CD4-positive, alpha-beta memory T cell (primary cell): ENCODE data around the gene AGBL2. TPM values are rescaled to one million over a fixed set of nuclear protein-coding genes. Genes with fewer than 3 reads are reported as not detected.

Source experiments
- CTCF ChIA-PET: fragments of 350-600 bp; sonication (Branson Sonifier 250); formaldehyde crosslinking; loops from one replicate; lab custom pipeline; 2021; ENCODE audit warnings: inconsistent platforms; ENCODE audit not compliant: partially characterized antibody; lab: Charles Lee
- POLR2A ChIA-PET: fragments of 350-600 bp; sonication (Branson Sonifier 250); formaldehyde crosslinking; loops from one replicate; lab custom pipeline; 2021; ENCODE audit not compliant: partially characterized antibody; lab: Charles Lee
- DNase-seq, 5 donors: peaks; one replicate each; pipeline versions ENCODE4 v3.0.0 to v3.0.0-alpha.2; 2020 to 2022; ENCODE audit warnings: mixed read lengths in 1 of 5
- H3K27ac ChIP-seq: one replicate; pipeline ENCODE4 v1.7.0; 2013; ENCODE audit warnings: low read depth, low read length
- H3K27me3 ChIP-seq: 2 replicates; pipeline ENCODE4 v1.7.0; 2013; ENCODE audit warnings: mild to moderate bottlenecking, low read length, moderate library complexity; ENCODE audit not compliant: insufficient read depth
- H3K36me3 ChIP-seq: 2 replicates; pipeline ENCODE4 v1.7.0; 2013; ENCODE audit warnings: mild to moderate bottlenecking, low read length, moderate library complexity; ENCODE audit not compliant: insufficient read depth
- H3K4me1 ChIP-seq: 2 replicates; pipeline ENCODE4 v1.7.0; 2013; ENCODE audit warnings: mild to moderate bottlenecking, low read length, moderate library complexity; ENCODE audit not compliant: insufficient read depth
- H3K4me3 ChIP-seq, 2 donors: one replicate each; pipeline ENCODE4 v1.7.0; 2013; ENCODE audit warnings: low read length in 2 of 2, mild to moderate bottlenecking in 1 of 2
- H3K9me3 ChIP-seq, 2 donors: one replicate each; pipeline ENCODE4 v1.7.0; 2013; ENCODE audit warnings: low read length in 2 of 2, control low read depth in 1 of 2; ENCODE audit not compliant: control insufficient read depth in 1 of 2
- H3K27ac Mint-ChIP-seq, 7 donors: one replicate each; pipeline ENCODE4 v1.8.0; 2020 to 2021; ENCODE audit warnings: mixed read lengths in 7 of 7, mild to moderate bottlenecking in 6 of 7, inconsistent platforms in 3 of 7, moderate library complexity in 3 of 7
- H3K27me3 Mint-ChIP-seq, 2 donors: one replicate each; pipeline ENCODE4 v1.8.0; 2020 to 2021; ENCODE audit warnings: mixed read lengths in 2 of 2
- H3K36me3 Mint-ChIP-seq, 2 donors: one replicate each; pipeline ENCODE4 v1.8.0; 2020 to 2021; ENCODE audit warnings: mixed read lengths in 2 of 2, inconsistent platforms in 1 of 2, mild to moderate bottlenecking in 1 of 2
- H3K4me1 Mint-ChIP-seq, 4 donors: one replicate each; pipeline ENCODE4 v1.8.0; 2020 to 2021; ENCODE audit warnings: mixed read lengths in 4 of 4, mild to moderate bottlenecking in 1 of 4
- H3K4me3 Mint-ChIP-seq, 8 donors: one replicate each; pipeline ENCODE4 v1.8.0; 2020 to 2021; ENCODE audit warnings: mixed read lengths in 8 of 8, mild to moderate bottlenecking in 7 of 8, moderate library complexity in 6 of 8, inconsistent platforms in 3 of 8
- H3K9me3 Mint-ChIP-seq, 8 donors: one replicate each; pipeline ENCODE4 v1.8.0; 2020 to 2021; ENCODE audit warnings: mixed read lengths in 8 of 8, mild to moderate bottlenecking in 5 of 8, inconsistent platforms in 3 of 8, moderate library complexity in 1 of 8
- intact Hi-C: fragments of 100-400 bp; cut with micrococcal nuclease; formaldehyde crosslinking; loops from one replicate; pipeline ENCODE4 v1.15.1; 2023
- polyA plus RNA-seq, 2 donors: library from polyadenylated mRNA; unstranded; fragments of 300-500 nt; fragmentation: Illumina TruSeq; gene quantifications; one replicate each; pipeline ENCODE4 v1.2.3, GENCODE V29; 2021
- total RNA-seq, 2 experiments: library from RNA; stranded (reverse); gene quantifications; one replicate each; pipeline ENCODE4 v1.2.3, GENCODE V29; 2021

Gene AGBL2
- total and polyA plus RNA-seq, 4 experiments from 2014 or later, result 1.6 to 8.1 (median 4.8) TPM

- CTCF ChIA-PET, result interaction anchor here (1.3 kb wide), 1 partner anchor 11 kb away, joined by 4 read pairs; no protein-coding TSS in a partner anchor
- peaks cover 20 to 36% of the 10 kb centered on the region in 2 donors for H3K36me3 Mint-ChIP-seq
Measured at GRCh38 chr11:47617417-47617809, 97.8 kb downstream of the AGBL2 start.

GRCh38 chr11:47616726-47617416 lies 98.3 kb downstream of the AGBL2 start:
- no peaks in the 10 kb centered on the region for H3K27me3 ChIP-seq
- CTCF ChIA-PET, result interaction anchor here (1.3 kb wide), 1 partner anchor 11 kb away, joined by 4 read pairs; no protein-coding TSS in a partner anchor
- intact Hi-C loops, result no loop called here
- peaks cover 15 to 31% of the 10 kb centered on the region in 2 donors for H3K36me3 Mint-ChIP-seq
- H3K36me3 ChIP-seq, result peaks cover 14% of the 10 kb centered on the region
- no peaks in the 10 kb centered on the region for H3K27me3 Mint-ChIP-seq
- H3K9me3 Mint-ChIP-seq, result no peaks in the 10 kb centered on the region
- no peak overlapping the region for H3K27ac ChIP-seq
- H3K9me3 ChIP-seq, result no peaks in the 10 kb centered on the region
- H3K4me3 ChIP-seq, result no peak overlapping the region
- no peak overlapping the region for H3K27ac Mint-ChIP-seq
- H3K4me3 Mint-ChIP-seq, result no peak overlapping the region
- DNase-seq, result no peak
- H3K4me1 ChIP-seq, result no peaks in the 10 kb centered on the region
- H3K4me1 Mint-ChIP-seq, result no peaks in the 10 kb centered on the region
- POLR2A ChIA-PET, result no interaction called here

More at GRCh38 chr11:47617417-47617809, 97.8 kb downstream of the AGBL2 start:
- Histone ChIP-seq H3K27ac (no peak overlapping the region), H3K36me3 (peaks cover 19% of the 10 kb centered on the region), H3K27me3 (no peaks in the 10 kb centered on the region), H3K4me3 (no peak overlapping the region), H3K4me1 (no peaks in the 10 kb centered on the region), H3K9me3 (no peaks in the 10 kb centered on the region)
- H3K27ac Mint-ChIP-seq, result peak overlapping the region in 1 of 7 donors; percentile 59
- POLR2A ChIA-PET, result no interaction called here
- intact Hi-C loops, result no loop called here
- no peak for DNase-seq
- H3K9me3 Mint-ChIP-seq, result no peaks in the 10 kb centered on the region
- no peaks in the 10 kb centered on the region for H3K4me1 Mint-ChIP-seq
- no peak overlapping the region for H3K4me3 Mint-ChIP-seq
- no peaks in the 10 kb centered on the region for H3K27me3 Mint-ChIP-seq

GRCh38 chr11:47615249-47615648 lies 99.9 kb downstream of the AGBL2 start:
- intact Hi-C loops, result no loop called here
- ChIA-PET CTCF (no interaction called here), POLR2A (no interaction called here)
- Mint-ChIP-seq H3K4me3 (no peak overlapping the region), H3K4me1 (no peaks in the 10 kb centered on the region), H3K36me3 (peaks cover 10 to 21% of the 10 kb centered on the region in 2 donors), H3K9me3 (no peaks in the 10 kb centered on the region), H3K27me3 (no peaks in the 10 kb centered on the region), H3K27ac (peak overlapping the region in 2 of 7 donors; percentile 30 to 84)
- H3K4me3 ChIP-seq, result no peak overlapping the region
- H3K9me3 ChIP-seq, result no peaks in the 10 kb centered on the region
- H3K27me3 ChIP-seq, result no peaks in the 10 kb centered on the region
- no peaks in the 10 kb centered on the region for H3K4me1 ChIP-seq
- DNase-seq, result no peak
- no peak overlapping the region for H3K27ac ChIP-seq
- peaks cover under 1% of the 10 kb centered on the region for H3K36me3 ChIP-seq

- no peak overlapping the region for H3K4me3 Mint-ChIP-seq
- no peaks in the 10 kb centered on the region for H3K27me3 Mint-ChIP-seq
- peaks cover 0 to 1% (median 0%) of the 10 kb centered on the region in 4 donors for H3K4me1 Mint-ChIP-seq
- Histone ChIP-seq H3K9me3 (no peaks in the 10 kb centered on the region), H3K4me1 (no peaks in the 10 kb centered on the region), H3K27ac (no peak overlapping the region), H3K27me3 (no peaks in the 10 kb centered on the region), H3K36me3 (no peaks in the 10 kb centered on the region), H3K4me3 (no peak overlapping the region)
- H3K9me3 Mint-ChIP-seq, result no peaks in the 10 kb centered on the region
- no peak overlapping the region for H3K27ac Mint-ChIP-seq
- intact Hi-C loops, result no loop called here
- CTCF ChIA-PET, result no interaction called here
- H3K36me3 Mint-ChIP-seq, result peaks cover 0 to 9% of the 10 kb centered on the region in 2 donors
- no peak for DNase-seq
- POLR2A ChIA-PET, result no interaction called here
Measured at GRCh38 chr11:47611348-47611794, 103.8 kb downstream of the AGBL2 start.

GRCh38 chr11:47609675-47610074 lies 105.5 kb downstream of the AGBL2 start:
- Histone ChIP-seq H3K27me3 (no peaks in the 10 kb centered on the region), H3K27ac (no peak overlapping the region), H3K4me3 (no peak overlapping the region), H3K4me1 (no peaks in the 10 kb centered on the region), H3K36me3 (no peaks in the 10 kb centered on the region), H3K9me3 (no peaks in the 10 kb centered on the region)
- intact Hi-C loops, result no loop called here
- ChIA-PET CTCF (interaction anchor here (0.7 kb wide), 1 partner anchor 423 kb away, joined by 3 read pairs; no protein-coding TSS in a partner anchor), POLR2A (no interaction called here)
- Mint-ChIP-seq H3K4me3 (no peak overlapping the region), H3K36me3 (peaks cover 6 to 9% of the 10 kb centered on the region in 2 donors), H3K27me3 (no peaks in the 10 kb centered on the region), H3K27ac (no peak overlapping the region), H3K9me3 (no peaks in the 10 kb centered on the region), H3K4me1 (peaks cover 0 to 1% (median 0%) of the 10 kb centered on the region in 4 donors)
- no peak for DNase-seq

Other genes starting within 250 kb of the AGBL2 start
- gene CELF1, start 162.2 kb downstream of the AGBL2 start, total RNA-seq, result 100 to 1,000 TPM; 145 to 149 TPM
- 10 to 100 TPM; 45.6 to 76.2 TPM for gene CELF1, start 162.2 kb downstream of the AGBL2 start, polyA plus RNA-seq
- 10 to 100 TPM; 21.5 to 21.9 TPM for gene PTPMT1, start 149.8 kb downstream of the AGBL2 start, total RNA-seq
- 100 to 1,000 TPM in 1 of 2 donors, 10 to 100 TPM in 1; 68.3 to 109 TPM for gene PTPMT1, start 149.8 kb downstream of the AGBL2 start, polyA plus RNA-seq
- gene KBTBD4, start 136.4 kb downstream of the AGBL2 start, total RNA-seq, result 10 to 100 TPM; 21.2 to 22.5 TPM
- 10 to 100 TPM; 40.2 to 71.9 TPM for gene KBTBD4, start 136.4 kb downstream of the AGBL2 start, polyA plus RNA-seq
- 10 to 100 TPM; 70.9 to 71.0 TPM for gene NDUFS3, start 136.3 kb downstream of the AGBL2 start, total RNA-seq
- 100 to 1,000 TPM in 1 of 2 donors, 10 to 100 TPM in 1; 85.7 to 118 TPM for gene NDUFS3, start 136.3 kb downstream of the AGBL2 start, polyA plus RNA-seq
- under 1 TPM in 1 of 2 experiments, not detected in 1; 0.25 TPM for gene FAM180B, start 128.7 kb downstream of the AGBL2 start, total RNA-seq
- not detected for gene FAM180B, start 128.7 kb downstream of the AGBL2 start, polyA plus RNA-seq
- gene C1QTNF4, start 121.0 kb downstream of the AGBL2 start, total RNA-seq, result under 1 TPM; 0.44 to 0.61 TPM
- gene C1QTNF4, start 121.0 kb downstream of the AGBL2 start, polyA plus RNA-seq, result not detected
- gene MTCH2, start 72.8 kb downstream of the AGBL2 start, total RNA-seq, result 10 to 100 TPM; 23.6 to 23.9 TPM
- 10 to 100 TPM; 58.8 to 66.8 TPM for gene MTCH2, start 72.8 kb downstream of the AGBL2 start, polyA plus RNA-seq
- gene FNBP4, start 52.0 kb upstream of the AGBL2 start, total RNA-seq, result 100 to 1,000 TPM; 298 to 314 TPM
- gene FNBP4, start 52.0 kb upstream of the AGBL2 start, polyA plus RNA-seq, result 10 to 100 TPM; 22.6 to 48.0 TPM
- gene NUP160, start 133.0 kb upstream of the AGBL2 start, total RNA-seq, result 10 to 100 TPM; 57.6 to 62.2 TPM
- gene NUP160, start 133.0 kb upstream of the AGBL2 start, polyA plus RNA-seq, result 10 to 100 TPM; 35.6 to 44.3 TPM